DMS153 (cell line): ENCODE data around the gene RFNG.

ENCODE experiments used
- DNase-seq: peaks from one replicate; lab custom pipeline; 2025; lab: John Stamatoyannopoulos, UW

RFNG gene

DNA sequence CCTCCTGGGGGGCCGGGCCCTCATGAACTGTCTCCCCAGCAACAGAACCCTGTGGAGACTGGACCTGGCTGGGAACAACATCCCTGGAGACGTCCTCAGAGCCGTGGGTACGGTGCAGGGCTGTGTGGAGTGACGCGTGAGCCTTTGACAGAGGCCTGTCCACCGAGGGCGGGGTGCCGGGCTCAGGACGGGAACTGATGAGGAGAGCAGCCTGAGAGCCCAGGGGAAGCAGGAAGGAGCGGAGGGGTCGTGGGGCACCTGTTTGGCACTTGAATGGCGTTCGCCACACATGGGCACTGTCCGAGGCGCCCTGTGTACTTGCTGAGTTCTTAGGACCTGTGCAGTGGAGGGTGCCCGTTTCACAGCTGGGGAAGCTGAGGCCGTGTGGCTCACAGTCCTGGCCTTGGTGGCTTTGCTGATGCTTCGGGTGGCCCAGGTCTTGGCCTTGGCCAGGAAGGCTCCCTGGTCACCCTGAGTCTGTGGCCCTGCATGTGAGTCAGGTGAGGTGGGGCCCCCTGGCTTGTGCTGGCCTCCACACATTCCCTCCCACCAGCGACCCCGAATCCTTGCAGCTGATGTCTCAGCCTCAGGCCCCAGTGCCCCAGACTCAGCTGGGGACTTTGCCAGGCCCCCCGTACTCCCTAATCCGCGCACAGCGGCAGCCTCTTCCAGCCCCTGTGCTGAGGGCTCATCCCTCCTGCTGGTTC lies 26.1 kb downstream of the RFNG start:
- no peak for DNase-seq

DNA sequence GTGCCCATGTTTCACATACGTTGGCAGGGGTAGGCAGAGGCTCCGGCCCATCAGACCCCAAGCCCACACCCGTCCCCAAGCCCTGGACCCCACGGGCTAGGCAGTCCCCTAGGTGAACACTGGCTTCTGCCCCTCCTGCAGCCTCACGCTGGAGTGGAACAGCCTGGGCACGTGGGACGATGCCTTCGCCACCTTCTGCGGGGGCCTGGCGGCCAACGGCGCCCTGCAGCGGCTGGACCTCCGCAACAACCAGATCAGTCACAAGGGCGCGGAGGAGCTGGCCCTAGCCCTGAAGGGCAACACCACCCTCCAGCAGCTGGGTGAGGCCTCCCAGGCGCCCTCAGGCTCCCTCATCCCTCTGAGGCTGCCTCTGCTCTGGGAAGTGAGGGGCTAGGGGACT lies 26.8 kb downstream of the RFNG start:
- DNase-seq, result no peak

DNA sequence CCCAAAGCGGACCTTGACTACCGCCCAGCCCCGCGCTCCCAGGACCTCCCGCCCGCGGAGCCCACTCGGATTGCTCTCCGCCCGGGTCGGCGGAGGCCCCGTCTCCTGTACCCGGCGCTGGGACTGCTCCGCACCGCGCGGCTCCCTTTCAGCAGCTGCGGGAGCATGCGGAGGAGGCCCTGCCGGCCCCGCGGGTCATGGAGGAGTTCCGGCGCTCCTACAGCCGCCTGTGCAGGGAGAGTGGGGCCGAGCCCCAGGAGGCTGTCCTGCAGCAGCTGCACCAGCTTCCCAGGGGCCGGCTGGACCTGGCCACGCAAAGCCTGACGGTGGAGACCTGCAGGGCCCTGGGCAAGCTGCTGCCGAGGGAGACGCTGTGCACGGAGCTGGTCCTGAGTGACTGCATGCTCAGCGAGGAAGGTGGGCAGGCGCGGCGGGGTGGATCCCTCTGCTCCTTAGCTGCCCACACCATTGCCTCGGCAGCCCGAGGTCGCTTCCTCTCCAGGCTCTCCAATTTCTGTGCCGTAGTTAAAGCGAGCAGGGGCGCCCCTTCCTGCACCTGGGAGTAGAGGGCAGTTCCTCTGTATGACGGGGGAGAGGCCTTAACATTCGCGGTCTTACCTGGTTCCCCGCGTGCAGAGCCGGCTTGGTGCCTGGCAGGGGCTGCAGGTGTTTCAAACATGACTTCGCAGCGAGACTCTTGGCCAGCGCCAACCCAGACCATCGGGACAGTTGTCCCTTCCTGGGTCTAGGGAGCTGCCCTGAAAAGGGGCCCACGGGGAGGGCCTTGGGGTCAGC lies 28.0 kb downstream of the RFNG start:
- DNase-seq, result no peak

DNA sequence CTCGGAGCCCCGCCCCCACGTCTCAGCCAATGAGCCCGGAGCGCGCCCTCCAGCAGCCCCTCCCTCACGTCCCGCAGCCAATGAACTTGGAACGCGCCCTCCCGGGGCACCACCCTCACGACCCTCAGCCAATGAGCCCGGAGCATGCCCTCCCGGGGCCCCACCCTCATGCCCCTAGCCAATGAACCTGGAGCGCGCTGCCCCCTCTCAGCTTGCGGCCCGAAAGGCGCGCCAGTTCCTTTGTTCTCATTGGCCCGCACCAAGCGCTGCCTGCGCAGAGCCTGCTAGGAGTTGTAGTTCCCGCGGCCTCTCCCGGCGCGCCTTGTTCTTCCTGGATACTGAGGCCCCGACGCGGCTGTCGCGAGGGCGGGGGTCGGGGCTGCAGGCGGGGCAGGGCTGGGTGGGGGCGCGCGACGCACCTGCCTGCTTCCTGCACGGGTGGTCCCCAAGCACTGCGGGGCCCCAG lies 28.6 kb downstream of the RFNG start, which contains the start of gene LRRC45:
Gene LRRC45, plus strand, starts transcription at position 325 of the 466 bp plus-strand sequence. CDS start 339 bp downstream, outside the sequence.
- DNase-seq, result peak; percentile 99

DNA sequence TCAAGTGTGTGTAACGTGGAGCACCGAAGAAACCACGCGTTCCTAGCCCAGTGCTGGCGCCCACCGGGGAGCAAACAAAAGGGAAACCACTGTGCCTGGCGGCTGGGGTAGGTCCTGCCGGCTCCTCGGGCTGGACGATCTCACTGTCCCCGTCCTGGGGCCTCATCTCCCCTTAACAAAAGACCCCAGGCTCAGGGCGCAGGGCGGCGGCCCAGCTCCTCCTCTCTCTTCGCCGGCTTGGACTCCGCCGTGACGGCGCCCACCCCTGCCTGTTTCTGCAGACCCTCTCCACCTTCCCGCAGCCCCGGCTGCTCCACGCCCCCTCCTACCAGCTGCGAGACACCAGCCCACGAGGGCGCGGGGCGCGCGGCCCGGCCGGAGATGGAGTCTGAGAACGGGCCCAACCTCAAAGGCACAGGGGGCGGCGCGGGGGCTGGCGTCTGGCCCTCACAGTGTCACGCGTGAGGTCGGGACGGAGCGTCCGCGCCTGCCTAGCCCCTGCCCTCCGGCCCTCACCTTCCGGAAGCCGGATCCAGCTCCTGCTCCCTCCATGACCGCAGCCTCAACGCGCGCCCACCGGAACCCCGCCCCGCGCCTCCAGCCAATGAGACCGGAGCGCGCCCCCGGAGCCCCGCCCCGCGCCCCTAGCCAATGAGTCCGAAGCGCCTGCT lies 29.2 kb downstream of the RFNG start, which contains the start of gene CENPX:
Gene CENPX, minus strand, starts transcription at position 569 of the 671 bp plus-strand sequence. Its CDS starts 17 bp downstream, at position 552.
- no peak for DNase-seq

DNA sequence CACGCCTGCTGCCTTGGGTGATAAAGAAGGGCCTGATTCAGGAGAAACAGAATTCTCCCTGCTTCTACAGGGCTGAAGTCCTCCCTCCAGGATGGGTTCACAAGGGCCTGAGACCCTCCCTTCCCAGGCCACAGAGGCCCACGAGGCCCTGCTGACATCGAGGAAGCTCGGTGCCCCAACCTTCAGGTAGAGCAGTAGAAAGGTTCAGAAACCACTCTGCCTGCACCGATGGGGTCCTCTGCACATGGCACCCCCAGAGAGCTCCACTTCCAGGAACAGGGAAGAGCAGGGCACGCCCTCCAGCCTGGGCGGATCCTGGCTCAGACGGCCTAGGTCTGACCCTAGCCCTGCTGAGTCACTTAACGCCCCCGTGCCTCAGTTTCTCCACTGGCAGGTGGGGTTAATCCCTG lies 29.7 kb downstream of the RFNG start:
- DNase-seq, result no peak

DNA sequence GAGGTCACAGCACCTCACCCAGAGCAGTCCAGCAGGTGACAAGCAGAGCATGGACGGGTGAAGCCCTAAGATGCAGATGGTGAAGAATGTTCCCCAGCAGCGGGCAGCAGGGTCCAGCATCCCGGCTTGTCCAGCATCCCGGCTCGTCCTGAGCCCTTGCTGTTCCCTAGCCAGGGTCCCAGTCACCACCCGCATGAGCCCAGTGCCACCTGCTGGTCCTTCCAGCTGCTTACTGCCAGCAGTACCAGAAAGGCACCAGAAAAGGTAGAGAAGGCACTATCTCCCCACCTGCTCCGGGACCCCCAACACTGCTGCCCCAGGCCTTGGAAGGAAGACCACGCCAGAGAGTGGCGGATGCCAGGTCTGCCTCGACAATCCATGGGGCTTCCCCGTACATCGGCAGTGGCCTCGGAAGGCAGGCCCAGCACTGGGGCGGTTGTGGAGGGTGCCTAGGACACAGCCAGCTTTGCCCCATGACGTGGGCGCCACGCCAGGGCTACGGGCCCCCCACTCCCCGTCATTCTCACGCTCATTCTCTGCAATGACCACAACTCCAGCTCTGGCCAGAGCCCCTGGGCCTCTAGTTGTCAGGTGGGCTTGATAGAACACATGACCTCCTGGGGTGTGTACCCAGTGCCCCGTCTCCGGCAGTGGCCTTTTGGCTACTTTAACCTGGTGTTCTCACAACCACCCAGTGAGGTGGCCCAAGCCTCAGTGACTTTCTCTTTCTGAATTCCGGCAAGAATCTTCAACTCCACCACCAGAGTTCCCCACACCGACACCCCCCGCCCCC lies 30.3 kb downstream of the RFNG start:
- peak; percentile 42 for DNase-seq

DNA sequence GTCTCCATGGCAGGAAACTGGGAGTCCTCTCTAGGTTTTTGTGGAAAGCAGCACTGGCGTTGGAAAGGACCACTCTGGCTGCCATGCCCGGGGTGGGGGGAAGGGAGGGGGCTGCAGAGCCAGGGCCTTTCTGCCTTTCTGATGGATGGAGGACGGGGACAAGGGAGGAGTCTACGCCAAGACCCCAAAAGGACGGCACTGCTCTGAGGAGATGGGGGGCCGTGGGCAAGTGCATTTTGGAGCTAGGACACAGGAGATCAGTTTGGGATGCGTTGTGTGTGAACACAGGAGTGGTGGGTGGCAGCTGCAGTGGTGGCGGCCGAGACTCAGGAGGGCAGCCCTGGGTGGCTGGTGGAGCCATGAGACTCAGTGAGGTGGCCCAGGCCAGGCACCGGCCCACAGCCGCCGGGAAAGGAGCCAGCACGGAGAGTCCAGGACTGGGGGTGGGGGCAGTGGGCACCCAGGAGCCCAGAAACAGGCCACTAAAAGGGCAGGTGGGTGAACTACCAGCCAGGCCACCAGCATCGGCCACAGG lies 31.0 kb downstream of the RFNG start:
- DNase-seq, result no peak

DNA sequence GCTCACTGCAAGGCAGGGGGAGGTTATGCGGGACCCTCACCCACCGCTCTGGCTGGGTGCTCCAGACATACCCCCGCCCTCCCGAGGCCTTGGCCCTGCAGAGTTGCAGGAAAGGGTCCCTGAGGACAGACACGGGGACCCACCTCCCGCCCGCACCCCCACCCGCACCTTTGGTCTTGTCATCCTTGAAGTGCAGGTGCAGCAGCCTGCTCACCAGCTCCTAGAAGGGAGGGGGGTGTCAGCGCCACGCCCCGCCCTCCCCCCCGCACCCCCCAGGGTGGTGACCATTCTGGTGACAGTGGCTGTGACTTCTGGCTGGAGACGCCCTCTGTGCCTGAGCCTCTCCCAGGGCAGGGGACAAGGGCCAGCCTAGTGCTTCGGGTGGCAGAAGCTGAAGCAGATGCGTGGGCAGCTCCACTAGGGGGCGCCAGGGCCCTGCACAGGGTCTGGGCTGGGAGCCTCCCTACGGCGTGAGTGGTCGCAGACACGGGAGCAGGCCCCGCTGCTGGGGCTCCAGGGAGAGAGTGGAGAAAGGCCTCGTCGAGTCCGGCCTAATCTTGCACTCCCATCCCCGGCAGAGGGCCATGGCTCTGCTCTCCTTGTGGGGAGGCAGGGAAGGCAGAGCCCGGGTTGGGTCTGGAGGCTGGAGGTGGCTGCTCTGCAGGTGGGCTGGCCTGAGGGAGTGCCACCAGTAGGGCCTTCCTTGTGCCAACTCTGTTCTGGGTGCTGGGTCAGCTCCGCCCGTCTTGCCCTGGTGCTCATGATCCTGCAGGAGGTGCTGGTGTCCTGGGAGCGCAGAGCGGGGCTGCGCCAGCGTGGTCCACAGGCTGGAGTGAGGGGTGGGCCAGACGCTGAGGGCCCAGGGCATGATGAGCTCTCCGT lies 31.7 kb downstream of the RFNG start:
- DNase-seq, result no peak

DNA sequence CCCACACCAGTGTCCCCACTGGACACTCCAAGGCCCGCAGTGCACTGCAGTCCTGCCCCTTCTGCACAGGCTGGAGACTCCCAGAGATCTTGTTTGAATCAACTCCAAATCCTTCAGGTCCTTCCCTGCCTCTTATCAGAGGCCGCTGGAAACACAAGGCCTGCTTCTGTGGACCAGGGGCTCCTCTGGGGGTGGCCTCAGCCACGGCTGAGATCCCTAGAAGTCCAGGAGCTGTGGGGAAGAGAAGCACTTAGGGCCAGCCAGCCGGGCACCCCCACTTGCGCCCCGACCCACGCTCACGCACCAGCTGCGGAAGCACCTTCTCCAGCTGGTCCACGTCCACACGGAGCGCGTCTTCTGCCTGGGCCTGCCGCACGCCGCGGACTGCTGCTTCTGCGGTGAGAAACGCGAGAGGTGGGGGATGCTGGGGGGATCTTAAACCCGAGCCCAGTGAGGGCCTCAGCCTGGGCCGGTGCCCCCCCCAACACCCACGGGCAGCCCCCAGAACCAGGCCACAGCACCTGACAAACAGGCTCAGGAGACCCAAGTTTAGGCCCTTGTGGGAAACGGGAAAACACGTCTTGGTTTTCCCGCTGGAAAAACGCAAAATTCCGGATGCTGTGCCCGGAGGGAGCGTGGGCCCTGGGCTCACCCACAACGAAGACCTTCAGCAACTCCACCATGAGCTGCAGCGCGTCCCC lies 32.5 kb downstream of the RFNG start:
- no peak for DNase-seq

DNA sequence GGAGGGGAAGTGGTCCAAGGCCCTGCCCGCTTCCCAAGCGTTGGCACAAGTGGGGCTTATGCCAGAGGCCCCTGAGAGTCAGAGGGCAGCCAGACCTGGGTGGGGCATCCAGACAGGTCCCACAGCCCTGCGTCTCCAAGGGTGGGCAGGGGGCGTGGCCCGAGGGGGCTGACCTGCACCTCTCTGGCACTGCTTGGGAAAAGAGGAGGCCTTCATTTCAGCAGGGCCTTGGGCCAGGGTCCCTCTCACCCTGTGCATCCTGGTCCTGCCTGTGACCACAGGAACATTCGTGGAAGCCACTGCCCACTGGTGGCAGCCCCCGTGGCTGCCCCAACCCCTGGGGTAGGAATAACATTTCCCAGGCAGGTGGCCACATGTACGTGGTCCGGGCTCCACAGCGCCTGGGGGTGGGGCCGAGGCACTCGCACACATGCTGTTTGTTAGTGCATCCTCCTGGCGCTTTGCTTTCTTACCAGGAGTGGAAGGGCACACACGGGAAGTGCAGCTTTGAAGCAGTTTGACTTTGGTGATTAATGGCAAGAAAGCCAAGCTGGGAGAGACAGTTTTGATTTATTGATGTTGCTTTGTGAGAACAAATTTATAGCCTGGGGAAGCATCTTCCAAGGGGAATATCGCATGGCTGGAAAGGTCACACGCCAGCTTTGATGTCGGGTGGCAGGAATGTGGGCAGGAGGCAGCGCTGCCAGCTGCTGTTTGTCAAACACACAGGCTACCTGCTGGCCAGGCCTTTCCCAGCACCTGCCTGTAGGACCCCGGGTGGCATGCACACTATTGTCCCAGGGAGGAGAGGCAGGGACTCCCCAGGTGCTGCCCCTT lies 33.2 kb downstream of the RFNG start:
- peak; percentile 42 for DNase-seq

DNA sequence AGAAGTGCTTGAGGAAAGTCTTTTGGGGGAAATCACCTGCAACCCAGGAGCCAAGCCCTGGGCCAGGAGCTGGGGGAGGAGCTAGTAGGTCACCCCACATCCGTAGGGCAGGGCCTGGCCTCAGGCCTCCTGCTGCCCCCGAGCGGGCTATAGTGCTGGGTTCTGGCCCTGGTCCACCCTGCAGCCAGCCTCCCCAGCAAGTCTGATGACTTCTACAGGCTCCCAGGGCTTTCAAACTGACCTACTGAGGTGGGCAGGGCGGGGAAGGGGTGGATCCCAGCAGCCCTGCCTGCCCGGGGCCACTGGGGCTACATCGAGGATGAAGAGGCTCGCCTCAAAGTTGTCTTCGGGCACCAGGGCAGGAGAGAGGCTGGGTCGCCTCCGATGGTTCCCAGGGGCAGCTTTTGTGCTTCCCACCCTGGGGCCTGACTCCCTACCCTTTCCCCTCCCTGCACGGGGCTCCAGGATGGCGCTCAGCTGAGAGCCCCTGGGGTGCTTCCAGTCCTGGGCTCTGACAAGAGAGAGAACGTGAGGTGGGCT lies 33.9 kb downstream of the RFNG start:
- no peak for DNase-seq

DNA sequence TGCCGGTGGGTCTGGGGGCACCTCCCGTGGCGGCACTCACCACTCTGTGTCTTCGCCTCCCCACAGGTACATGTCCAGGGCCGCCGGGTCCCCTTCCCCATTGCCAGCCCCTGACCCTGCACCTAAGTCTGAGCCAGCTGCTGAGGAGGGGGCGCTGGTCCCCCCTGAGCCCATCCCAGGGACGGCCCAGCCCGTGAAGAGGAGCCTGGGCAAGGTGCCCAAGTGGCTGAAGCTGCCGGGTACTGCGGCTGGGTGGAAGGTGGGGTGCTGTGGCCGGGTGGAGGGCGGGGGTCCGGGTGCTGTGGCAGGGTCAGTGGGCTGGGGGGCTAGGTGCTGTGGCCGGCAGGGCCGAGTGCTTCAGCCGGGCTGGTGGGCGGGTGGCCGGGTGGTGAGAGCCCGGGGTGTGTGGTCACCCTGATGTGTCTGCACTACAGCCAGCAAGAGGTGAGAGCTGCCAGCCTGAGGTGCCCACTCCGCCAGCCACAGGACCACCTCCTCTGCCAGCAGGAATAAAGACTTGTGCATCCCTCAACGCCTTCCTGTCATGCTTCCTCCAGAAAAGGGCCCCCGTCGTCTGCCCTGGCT lies 34.6 kb downstream of the RFNG start:
- no peak for DNase-seq

DNA sequence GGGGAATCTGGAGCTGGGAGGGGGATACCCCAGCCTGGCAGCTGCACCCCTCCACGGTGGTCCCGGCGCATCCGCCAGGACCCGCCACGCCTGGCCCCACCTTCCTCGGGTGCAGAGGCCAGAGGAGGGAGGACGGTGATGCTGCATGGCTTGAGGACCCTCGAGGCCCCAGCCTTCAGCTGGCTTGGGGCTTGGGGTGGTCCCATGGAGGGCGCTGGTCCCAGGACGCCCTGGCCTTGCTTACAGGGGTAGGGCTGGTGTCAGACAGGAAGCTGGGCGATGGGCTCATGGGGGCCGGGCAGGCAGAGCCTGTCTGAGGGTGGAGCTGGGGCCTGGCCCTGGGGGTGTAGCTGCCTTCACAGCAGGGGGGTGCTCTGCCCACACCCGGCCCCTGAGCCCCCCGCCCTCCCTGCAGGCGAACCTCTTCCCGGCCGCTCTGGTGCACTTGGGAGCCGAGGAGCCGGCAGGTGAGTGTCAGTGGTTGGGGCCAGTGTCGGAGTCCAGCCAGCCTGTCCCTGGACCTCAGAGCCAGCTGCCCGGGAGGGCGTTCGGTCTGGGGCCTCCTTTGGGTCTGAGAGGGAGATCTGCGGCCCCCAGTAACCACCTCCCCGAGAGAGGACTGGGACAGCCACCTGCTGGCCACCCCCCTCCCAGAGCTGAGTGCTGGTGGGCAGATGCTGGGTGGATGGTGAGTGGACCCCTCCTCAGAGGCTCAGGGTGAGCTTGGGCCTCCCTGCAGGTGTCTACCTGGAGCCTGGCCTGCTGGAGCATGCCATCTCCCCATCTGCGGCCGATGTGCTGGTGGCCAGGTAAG lies 35.3 kb downstream of the RFNG start:
- no peak for DNase-seq

DNA sequence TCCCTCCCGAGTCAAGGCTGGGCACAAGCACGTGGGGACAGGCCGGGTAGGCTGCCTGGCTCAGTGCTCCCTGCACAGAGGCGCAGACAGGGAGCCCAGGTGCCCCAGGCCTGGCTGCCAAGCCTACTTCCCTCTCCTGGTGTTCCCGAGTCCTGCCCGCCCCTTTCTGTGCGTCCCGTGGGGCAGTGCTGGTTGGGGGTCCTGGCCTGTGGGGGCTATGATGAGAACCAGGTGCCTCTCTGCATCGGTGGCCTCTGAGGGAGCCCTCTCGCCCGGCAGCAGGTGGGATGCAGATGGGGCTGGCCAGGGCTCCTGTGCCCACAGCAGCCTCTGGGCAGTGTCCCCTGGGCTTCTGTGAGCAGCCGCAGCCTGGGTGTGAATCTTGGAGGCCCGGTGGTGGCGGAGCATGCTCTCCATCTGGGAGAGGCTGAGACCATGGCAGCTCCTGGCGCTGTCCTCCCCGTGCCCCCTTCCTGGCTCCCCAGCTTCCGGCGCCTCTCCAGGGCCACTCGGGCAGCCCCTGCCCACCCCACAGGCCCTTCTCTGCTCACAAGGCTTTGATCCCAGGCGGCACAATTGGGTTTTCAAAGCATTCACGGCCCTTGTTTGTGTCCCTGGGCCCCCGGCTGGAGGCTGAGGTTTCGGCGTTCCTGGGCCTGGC lies 36.2 kb downstream of the RFNG start:
- no peak for DNase-seq

DNA sequence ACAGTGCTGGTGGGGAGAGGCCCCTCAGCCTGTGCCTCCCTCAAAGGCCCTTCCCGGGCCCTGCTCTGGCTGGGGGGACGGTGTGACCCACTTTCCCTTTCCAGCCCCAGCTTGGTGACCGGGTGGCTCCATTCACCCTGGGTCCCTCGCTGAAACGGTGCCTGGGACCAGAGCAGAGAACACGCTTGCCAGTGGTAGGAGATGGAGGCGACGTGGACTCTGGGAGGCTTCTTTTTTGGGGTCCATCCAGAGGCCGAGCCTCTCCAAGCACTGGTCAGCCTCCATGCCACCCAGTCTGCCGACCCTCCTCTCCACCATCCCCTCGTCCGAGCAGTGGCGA lies 36.7 kb downstream of the RFNG start:
- no peak for DNase-seq

DNA sequence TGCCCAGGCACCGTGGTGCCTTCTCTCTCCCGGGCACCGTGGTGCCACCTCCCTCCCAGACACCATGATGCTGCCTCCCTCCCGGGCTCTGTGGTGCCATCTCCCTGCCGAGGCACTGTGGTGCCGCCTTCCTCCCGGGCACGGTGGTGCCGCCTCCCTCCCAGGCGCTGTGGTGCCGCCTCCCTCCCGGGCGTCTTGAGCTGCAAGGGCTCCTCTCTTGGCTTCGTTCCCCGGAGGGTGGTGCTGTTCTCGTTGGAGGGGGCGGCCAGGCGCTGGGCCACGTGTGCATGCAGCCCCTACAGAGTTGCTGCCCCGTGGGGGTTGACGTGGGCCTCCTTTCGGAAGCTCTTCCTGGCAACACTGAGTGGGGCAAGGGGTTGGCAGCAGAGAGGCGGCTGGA lies 37.2 kb downstream of the RFNG start:
- no peak for DNase-seq
